ENCODE data around the gene TJAP1.
A peak's percentile ranks its signal among the peaks of the same experiment; 100 is the strongest.
"Not testable (repeated sequence)": the region's sequence is repeated elsewhere in the genome, so short reads cannot be mapped to it uniquely, and the experiment has no call there.

Gene TJAP1

GRCh38 chr6:43488667-43489276 lies 11.4 kb downstream of the TJAP1 start:
- DNase-seq, result peak; percentile 43

- DNase-seq, result no peak
Measured at GRCh38 chr6:43489277-43490072, 12.1 kb downstream of the TJAP1 start.

DNA sequence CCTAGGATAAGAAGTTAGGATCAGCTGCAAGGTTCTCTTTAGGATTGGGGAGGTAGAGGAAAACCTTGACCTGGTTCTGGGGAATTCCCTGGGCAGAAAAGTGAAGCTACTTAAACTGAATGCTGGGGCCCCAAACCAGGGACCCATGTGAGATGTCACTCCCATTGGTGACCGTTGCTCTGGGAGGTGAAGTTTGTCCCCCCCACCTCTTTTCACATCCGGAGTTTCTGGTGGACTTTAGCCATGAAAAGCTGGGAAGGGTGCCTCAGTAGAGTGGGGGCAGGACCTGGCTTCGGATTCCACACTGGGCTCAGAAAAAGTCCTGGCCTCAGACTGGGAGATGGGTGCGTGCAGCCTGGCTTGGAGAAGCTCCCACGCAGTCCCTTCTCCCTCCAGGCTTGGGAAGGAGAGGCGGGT lies 13.2 kb downstream of the TJAP1 start:
- DNase-seq, result no peak

DNA sequence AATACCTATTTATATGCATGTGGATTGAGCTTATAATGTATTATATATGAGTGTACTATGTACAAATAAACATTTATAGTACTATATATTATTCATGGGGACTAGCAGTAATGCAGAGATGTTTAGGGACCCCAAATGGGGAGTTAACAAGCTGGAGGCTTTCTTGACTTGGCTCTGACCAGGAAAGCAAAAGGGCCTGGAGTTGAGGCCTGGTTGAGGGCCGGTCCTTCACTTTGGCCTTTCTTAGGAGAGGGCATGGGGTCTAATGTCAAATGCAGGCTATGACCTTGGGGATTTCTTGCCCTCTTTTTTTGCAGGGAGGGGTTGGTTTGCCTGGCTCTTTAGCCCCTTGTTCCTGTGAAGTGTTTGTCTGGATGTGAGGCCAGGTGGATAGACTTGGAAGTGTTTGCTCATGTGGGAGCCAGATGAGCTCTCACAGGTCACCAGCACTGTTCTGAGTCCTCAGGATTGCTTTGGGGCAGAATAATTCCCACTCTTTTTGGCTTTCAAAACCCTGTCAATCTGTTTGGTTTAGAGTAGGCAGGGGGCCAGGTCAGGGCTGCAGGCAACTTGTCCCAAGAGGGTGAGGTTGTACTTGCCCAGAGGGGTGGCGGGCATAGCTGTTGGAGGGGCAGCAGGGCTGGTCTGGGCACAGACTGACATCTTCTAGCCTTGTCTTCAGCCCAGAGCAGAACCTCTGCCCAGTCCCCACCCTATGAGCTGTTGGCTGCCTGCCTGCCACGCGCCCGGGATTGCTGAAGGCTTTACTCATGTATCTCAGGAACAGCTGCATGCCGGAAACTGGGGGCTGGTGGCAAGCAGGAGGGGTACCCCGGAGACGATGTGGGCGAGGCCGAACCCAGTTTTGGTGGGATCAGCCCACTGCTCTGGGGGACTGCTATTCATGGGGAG lies 14.6 kb downstream of the TJAP1 start:
- DNase-seq, result peak; percentile 74

GRCh38 chr6:43492673-43493072 lies 15.3 kb downstream of the TJAP1 start:
- DNase-seq, result peak; percentile 10

DNA sequence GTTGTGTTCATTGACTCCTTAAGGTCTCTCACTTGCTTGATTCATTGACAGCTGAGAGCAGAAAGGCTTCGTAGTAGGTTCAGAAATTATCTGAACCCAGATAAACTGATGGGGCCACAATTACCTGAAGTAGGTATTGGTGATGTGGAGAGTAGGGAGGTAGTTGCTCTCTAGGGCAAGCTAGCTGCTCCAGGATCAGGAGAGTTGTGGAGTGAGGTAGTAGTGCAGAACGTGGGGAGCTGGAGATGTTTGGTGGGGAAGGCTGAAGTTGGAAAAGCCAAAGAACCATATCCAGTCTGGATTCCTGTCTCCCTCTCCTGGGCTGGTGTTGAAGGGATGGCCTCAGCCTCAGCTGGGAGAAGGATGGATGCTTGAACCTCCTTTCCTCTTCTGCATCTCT lies 15.9 kb downstream of the TJAP1 start:
- DNase-seq, result no peak

- no peak for DNase-seq
Measured at GRCh38 chr6:43493833-43494232, 16.5 kb downstream of the TJAP1 start.

DNA sequence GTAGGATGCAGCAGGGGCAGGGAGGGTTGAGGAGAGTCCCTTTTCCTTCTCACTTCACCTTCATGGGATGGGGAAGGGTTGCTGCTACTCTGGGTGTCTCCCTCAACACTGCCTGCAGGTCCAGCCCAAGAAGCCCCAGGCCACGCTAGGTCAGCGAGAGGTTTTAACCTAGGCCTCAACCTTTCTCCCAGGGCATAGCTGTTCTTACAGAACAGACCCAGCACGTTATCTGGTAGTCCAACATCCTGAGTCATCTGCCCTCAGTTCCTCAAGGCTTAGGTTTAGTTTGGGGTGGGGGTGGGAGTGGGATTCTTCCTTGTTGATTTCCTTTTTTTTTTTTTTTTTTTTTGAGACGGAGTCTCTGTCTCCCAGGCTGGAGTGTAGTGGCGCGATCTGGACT lies 17.0 kb downstream of the TJAP1 start:
- no peak for DNase-seq

- no peak for DNase-seq
Measured at GRCh38 chr6:43494766-43495165, 17.4 kb downstream of the TJAP1 start.

GRCh38 chr6:43495409-43495941 lies 18.1 kb downstream of the TJAP1 start:
- DNase-seq, result no peak

- peak; percentile 62 for DNase-seq
Measured at GRCh38 chr6:43496370-43497128, 19.2 kb downstream of the TJAP1 start.

- no peak for DNase-seq
Measured at GRCh38 chr6:43497129-43497396, 19.7 kb downstream of the TJAP1 start.

- no peak for DNase-seq
Measured at GRCh38 chr6:43497689-43498088, 20.3 kb downstream of the TJAP1 start.

GRCh38 chr6:43498291-43498690 lies 20.9 kb downstream of the TJAP1 start:
- not testable (repeated sequence) for DNase-seq

- no peak for DNase-seq
Measured at GRCh38 chr6:43499028-43499815, 21.9 kb downstream of the TJAP1 start.

- no peak for DNase-seq
Measured at GRCh38 chr6:43500921-43501320, 23.6 kb downstream of the TJAP1 start.

GRCh38 chr6:43502666-43503065 lies 25.3 kb downstream of the TJAP1 start:
- DNase-seq, result no peak

GRCh38 chr6:43503443-43503842 lies 26.1 kb downstream of the TJAP1 start:
- no peak for DNase-seq

DNA sequence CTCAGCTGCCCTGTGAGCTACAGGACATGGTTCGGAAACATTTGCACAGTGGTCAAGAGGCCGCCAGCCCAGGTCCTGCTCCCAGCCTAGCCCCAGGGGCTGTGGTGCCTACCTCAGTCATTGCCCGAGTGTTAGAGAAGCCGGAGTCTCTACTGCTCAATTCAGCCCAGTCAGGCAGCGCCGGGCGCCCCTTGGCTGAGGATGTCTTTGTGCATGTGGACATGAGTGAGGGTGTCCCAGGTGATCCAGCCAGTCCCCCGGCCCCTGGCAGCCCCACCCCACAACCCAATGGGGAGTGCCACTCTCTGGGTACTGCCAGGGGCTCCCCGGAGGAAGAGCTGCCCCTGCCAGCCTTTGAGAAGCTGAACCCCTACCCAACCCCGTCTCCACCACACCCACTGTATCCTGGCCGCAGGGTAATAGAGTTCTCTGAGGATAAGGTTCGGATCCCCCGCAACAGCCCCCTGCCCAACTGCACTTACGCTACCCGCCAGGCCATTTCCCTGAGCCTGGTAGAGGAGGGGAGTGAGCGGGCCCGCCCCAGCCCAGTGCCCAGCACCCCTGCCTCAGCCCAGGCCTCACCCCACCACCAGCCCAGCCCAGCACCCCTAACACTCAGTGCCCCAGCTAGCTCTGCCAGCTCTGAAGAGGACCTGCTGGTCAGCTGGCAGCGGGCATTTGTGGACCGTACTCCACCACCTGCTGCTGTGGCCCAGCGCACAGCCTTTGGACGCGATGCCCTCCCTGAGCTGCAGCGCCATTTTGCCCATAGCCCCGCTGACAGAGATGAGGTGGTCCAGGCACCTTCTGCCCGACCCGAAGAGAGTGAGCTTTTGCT lies 27.6 kb downstream of the TJAP1 start:
- DNase-seq, result no peak

GRCh38 chr6:43505718-43506117 lies 28.3 kb downstream of the TJAP1 start:
- no peak for DNase-seq

- no peak for DNase-seq
Measured at GRCh38 chr6:43506171-43506570, 28.8 kb downstream of the TJAP1 start.

Measured in fibroblast of skin of right biceps (primary cell).